WTC11 (cell line): ENCODE measurements around the gene AMIGO3. TPM values are rescaled to one million over a fixed set of nuclear protein-coding genes. Genes with fewer than 3 reads are reported as not detected.

ENCODE experiments used
- ATAC-seq: fragments of 200-7000 bp; cut with Tn5 transposase; 2 replicates; pipeline ENCODE4 v1.10.0; 2021; ENCODE audit warnings: mild to moderate bottlenecking, moderate library complexity
- CTCF ChIA-PET: fragments of 300-600 bp; sonication (Branson Sonifier 250); formaldehyde crosslinking; loops from one replicate; lab custom pipeline; 2021; ENCODE audit warnings: antibody characterized with exemption; lab: Charles Lee
- POLR2A ChIA-PET: fragments of 350-600 bp; sonication (Branson Sonifier 250); formaldehyde crosslinking; loops from one replicate; lab custom pipeline; 2021; ENCODE audit warnings: antibody characterized with exemption; lab: Charles Lee
- DNase-seq: peaks from one replicate; pipeline ENCODE4 v3.0.0; 2021; ENCODE audit warnings: low spot score
- H3K27ac Mint-ChIP-seq: 2 replicates; pipeline ENCODE4 v1.8.0; 2021; ENCODE audit warnings: mixed read lengths
- H3K27me3 Mint-ChIP-seq: 2 replicates; pipeline ENCODE4 v1.8.0; 2021; ENCODE audit warnings: low read depth, mild to moderate bottlenecking, moderate library complexity, mixed read lengths
- H3K36me3 Mint-ChIP-seq: 2 replicates; pipeline ENCODE4 v1.8.0; 2021; ENCODE audit warnings: mixed read lengths
- H3K4me1 Mint-ChIP-seq: 2 replicates; pipeline ENCODE4 v1.8.0; 2022; ENCODE audit warnings: mixed read lengths
- H3K4me3 Mint-ChIP-seq: 2 replicates; pipeline ENCODE4 v1.8.0; 2021; ENCODE audit warnings: mild to moderate bottlenecking, moderate library complexity, mixed read lengths
- H3K9me3 Mint-ChIP-seq: 2 replicates; pipeline ENCODE4 v1.8.0; 2021; ENCODE audit warnings: mixed read lengths
- CREB1 ChIP-seq: sonication (generic); formaldehyde crosslinking; IDR thresholded peaks from 2 replicates; pipeline ENCODE4 v1.8.0; 2023; ENCODE audit warnings: mild to moderate bottlenecking, missing genetic modification reagents
- EMX1 ChIP-seq: fragments of 250-450 bp; sonication (Bioruptor Pico); IDR thresholded peaks from 2 replicates; pipeline ENCODE4 v1.8.0; 2021; ENCODE audit warnings: mild to moderate bottlenecking
- ESRRA ChIP-seq: sonication (generic); formaldehyde crosslinking; IDR thresholded peaks from 2 replicates; pipeline ENCODE4 v1.8.1; 2022; ENCODE audit warnings: mild to moderate bottlenecking, missing genetic modification reagents, borderline replicate concordance
- ETV6 ChIP-seq: sonication (generic); formaldehyde crosslinking; IDR thresholded peaks from 2 replicates; pipeline ENCODE4 v1.8.1; 2022; ENCODE audit warnings: mild to moderate bottlenecking, missing genetic modification reagents
- MYBL2 ChIP-seq: sonication (generic); formaldehyde crosslinking; IDR thresholded peaks from 2 replicates; pipeline ENCODE4 v1.8.1; 2023; ENCODE audit warnings: mild to moderate bottlenecking, moderate library complexity, missing genetic modification reagents
- NFE2L1 ChIP-seq: sonication (generic); formaldehyde crosslinking; IDR thresholded peaks from 2 replicates; pipeline ENCODE4 v1.8.1; 2023; ENCODE audit warnings: missing genetic modification reagents
- NR2C2 ChIP-seq: sonication (generic); formaldehyde crosslinking; IDR thresholded peaks from 2 replicates; pipeline ENCODE4 v1.8.0; 2022; ENCODE audit warnings: mild to moderate bottlenecking, missing genetic modification reagents
- PRRX2 ChIP-seq: fragments of 250-450 bp; sonication (Bioruptor Pico); IDR thresholded peaks from 2 replicates; pipeline ENCODE4 v1.8.0; 2021; ENCODE audit warnings: mild to moderate bottlenecking
- TEAD1 ChIP-seq: sonication (generic); formaldehyde crosslinking; IDR thresholded peaks from 2 replicates; pipeline ENCODE4 v1.8.0; 2022; ENCODE audit warnings: mild to moderate bottlenecking, missing genetic modification reagents
- TP53 ChIP-seq: sonication (generic); formaldehyde crosslinking; IDR thresholded peaks from 2 replicates; pipeline ENCODE4 v1.8.1; 2023; ENCODE audit warnings: mild to moderate bottlenecking, missing genetic modification reagents
- ZNF138 ChIP-seq: sonication (generic); formaldehyde crosslinking; conservative IDR thresholded peaks from 2 replicates; pipeline ENCODE4 v1.8.1; 2022; ENCODE audit warnings: mild to moderate bottlenecking, moderate library complexity, missing genetic modification reagents
- total RNA-seq: library from RNA; stranded (reverse); gene quantifications from 3 replicates; pipeline ENCODE4 v1.2.3, GENCODE V29; 2021
- TF ChIP-seq, protein P1 (sequence below): sonication (generic); formaldehyde crosslinking; IDR thresholded peaks from 2 replicates; pipeline ENCODE4 v1.8.1; 2023; ENCODE audit warnings: mild to moderate bottlenecking, missing genetic modification reagents, borderline replicate concordance
- TF ChIP-seq, protein P2 (sequence below): sonication (generic); formaldehyde crosslinking; IDR thresholded peaks from 2 replicates; pipeline ENCODE4 v1.8.0; 2022; ENCODE audit warnings: mild to moderate bottlenecking, missing genetic modification reagents
- TF ChIP-seq, protein P3 (sequence below): sonication (generic); formaldehyde crosslinking; IDR thresholded peaks from 2 replicates; pipeline ENCODE4 v1.8.0; 2023; ENCODE audit warnings: missing genetic modification reagents, mild to moderate bottlenecking, borderline replicate concordance
- TF ChIP-seq, protein P4 (sequence below): sonication (generic); formaldehyde crosslinking; IDR thresholded peaks from 2 replicates; pipeline ENCODE4 v1.8.1; 2023; ENCODE audit warnings: mild to moderate bottlenecking, moderate library complexity, missing genetic modification reagents
- TF ChIP-seq, protein P5 (sequence below): fragments of 250-450 bp; sonication (Bioruptor Pico); IDR thresholded peaks from 2 replicates; pipeline ENCODE4 v1.9.0; 2021; ENCODE audit warnings: mild to moderate bottlenecking
- TF ChIP-seq, protein P6 (sequence below): sonication (generic); formaldehyde crosslinking; IDR thresholded peaks from 2 replicates; pipeline ENCODE4 v1.8.1; 2022; ENCODE audit warnings: mild to moderate bottlenecking, missing genetic modification reagents, moderate library complexity, borderline replicate concordance
- TF ChIP-seq, protein P7 (sequence below): sonication (generic); formaldehyde crosslinking; IDR thresholded peaks from 2 replicates; pipeline ENCODE4 v1.8.1; 2022; ENCODE audit warnings: missing genetic modification reagents, borderline replicate concordance

Gene AMIGO3
- total RNA-seq, 1 experiment from 2014 or later = 3.9 TPM

DNA sequence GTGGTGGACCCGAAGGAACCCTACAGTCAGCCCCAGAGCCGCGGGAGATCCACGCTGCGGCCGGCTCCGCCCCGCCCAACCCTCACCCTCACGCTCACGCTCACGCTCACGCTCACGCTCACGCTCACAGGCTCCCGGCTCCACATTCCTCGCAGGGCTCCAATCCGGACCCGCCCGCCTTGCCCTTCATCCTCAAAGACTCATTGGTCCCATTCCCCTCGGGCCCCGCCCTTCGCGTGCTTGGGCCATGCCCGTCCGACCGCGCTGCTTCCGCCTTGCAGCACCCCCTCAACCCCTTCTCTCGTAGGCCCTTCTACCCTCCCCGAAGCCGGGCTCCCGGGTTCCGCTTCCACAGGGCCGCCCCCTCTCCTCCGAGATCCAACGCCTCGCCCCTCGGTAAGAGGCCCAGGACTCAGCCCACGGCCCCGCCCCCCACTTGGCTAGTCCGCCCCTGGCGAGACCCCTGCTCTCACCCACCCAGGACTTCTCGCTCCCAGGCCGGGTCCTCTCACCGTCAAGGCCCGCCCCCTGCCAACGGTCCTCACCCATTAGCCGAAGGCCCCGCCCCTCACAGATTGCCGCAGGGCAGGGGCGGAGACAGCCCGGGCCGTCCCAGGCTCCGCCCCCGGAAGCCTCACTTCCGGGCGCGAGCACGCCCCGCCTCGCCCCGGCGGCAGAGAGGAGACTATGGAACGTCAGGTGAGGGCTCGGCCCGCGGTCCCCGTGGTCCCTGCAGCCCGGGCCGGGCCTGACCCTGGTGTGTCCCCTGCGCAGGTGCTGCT lies 45.6 kb downstream of the AMIGO3 start, which contains the start of gene APEH (continued):
- TF ChIP-seq ZNF138 (CRISPR knock-in tag) = no peak
- peak; percentile 77 for TF ChIP-seq TP53 (CRISPR knock-in tag)
- 0 out of 2 replicates have a peak, but pooled peaks have one; percentile 40 for TF ChIP-seq NFE2L1 (CRISPR knock-in tag)
- TF ChIP-seq ESRRA (CRISPR knock-in tag) = 0 out of 2 replicates have a peak, but pooled peaks have one; percentile 5
- TF ChIP-seq, protein P1, sequence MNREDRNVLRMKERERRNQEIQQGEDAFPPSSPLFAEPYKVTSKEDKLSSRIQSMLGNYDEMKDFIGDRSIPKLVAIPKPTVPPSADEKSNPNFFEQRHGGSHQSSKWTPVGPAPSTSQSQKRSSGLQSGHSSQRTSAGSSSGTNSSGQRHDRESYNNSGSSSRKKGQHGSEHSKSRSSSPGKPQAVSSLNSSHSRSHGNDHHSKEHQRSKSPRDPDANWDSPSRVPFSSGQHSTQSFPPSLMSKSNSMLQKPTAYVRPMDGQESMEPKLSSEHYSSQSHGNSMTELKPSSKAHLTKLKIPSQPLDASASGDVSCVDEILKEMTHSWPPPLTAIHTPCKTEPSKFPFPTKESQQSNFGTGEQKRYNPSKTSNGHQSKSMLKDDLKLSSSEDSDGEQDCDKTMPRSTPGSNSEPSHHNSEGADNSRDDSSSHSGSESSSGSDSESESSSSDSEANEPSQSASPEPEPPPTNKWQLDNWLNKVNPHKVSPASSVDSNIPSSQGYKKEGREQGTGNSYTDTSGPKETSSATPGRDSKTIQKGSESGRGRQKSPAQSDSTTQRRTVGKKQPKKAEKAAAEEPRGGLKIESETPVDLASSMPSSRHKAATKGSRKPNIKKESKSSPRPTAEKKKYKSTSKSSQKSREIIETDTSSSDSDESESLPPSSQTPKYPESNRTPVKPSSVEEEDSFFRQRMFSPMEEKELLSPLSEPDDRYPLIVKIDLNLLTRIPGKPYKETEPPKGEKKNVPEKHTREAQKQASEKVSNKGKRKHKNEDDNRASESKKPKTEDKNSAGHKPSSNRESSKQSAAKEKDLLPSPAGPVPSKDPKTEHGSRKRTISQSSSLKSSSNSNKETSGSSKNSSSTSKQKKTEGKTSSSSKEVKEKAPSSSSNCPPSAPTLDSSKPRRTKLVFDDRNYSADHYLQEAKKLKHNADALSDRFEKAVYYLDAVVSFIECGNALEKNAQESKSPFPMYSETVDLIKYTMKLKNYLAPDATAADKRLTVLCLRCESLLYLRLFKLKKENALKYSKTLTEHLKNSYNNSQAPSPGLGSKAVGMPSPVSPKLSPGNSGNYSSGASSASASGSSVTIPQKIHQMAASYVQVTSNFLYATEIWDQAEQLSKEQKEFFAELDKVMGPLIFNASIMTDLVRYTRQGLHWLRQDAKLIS (CRISPR knock-in tag) = 0 out of 2 replicates have a peak, but pooled peaks have one; percentile 55
- peak; percentile 42; the same call in 1 of the 2 replicates for TF ChIP-seq TEAD1
- TF ChIP-seq, protein P2, sequence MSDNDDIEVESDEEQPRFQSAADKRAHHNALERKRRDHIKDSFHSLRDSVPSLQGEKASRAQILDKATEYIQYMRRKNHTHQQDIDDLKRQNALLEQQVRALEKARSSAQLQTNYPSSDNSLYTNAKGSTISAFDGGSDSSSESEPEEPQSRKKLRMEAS (CRISPR knock-in tag) = peak; percentile 68
- TF ChIP-seq, protein P3, sequence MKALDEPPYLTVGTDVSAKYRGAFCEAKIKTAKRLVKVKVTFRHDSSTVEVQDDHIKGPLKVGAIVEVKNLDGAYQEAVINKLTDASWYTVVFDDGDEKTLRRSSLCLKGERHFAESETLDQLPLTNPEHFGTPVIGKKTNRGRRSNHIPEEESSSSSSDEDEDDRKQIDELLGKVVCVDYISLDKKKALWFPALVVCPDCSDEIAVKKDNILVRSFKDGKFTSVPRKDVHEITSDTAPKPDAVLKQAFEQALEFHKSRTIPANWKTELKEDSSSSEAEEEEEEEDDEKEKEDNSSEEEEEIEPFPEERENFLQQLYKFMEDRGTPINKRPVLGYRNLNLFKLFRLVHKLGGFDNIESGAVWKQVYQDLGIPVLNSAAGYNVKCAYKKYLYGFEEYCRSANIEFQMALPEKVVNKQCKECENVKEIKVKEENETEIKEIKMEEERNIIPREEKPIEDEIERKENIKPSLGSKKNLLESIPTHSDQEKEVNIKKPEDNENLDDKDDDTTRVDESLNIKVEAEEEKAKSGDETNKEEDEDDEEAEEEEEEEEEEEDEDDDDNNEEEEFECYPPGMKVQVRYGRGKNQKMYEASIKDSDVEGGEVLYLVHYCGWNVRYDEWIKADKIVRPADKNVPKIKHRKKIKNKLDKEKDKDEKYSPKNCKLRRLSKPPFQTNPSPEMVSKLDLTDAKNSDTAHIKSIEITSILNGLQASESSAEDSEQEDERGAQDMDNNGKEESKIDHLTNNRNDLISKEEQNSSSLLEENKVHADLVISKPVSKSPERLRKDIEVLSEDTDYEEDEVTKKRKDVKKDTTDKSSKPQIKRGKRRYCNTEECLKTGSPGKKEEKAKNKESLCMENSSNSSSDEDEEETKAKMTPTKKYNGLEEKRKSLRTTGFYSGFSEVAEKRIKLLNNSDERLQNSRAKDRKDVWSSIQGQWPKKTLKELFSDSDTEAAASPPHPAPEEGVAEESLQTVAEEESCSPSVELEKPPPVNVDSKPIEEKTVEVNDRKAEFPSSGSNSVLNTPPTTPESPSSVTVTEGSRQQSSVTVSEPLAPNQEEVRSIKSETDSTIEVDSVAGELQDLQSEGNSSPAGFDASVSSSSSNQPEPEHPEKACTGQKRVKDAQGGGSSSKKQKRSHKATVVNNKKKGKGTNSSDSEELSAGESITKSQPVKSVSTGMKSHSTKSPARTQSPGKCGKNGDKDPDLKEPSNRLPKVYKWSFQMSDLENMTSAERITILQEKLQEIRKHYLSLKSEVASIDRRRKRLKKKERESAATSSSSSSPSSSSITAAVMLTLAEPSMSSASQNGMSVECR (CRISPR knock-in tag) = peak; percentile 55
- TF ChIP-seq, protein P4, sequence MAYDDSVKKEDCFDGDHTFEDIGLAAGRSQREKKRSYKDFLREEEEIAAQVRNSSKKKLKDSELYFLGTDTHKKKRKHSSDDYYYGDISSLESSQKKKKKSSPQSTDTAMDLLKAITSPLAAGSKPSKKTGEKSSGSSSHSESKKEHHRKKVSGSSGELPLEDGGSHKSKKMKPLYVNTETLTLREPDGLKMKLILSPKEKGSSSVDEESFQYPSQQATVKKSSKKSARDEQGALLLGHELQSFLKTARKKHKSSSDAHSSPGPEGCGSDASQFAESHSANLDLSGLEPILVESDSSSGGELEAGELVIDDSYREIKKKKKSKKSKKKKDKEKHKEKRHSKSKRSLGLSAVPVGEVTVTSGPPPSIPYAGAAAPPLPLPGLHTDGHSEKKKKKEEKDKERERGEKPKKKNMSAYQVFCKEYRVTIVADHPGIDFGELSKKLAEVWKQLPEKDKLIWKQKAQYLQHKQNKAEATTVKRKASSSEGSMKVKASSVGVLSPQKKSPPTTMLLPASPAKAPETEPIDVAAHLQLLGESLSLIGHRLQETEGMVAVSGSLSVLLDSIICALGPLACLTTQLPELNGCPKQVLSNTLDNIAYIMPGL (CRISPR knock-in tag) = peak; percentile 94
- TF ChIP-seq PRRX2 = no peak
- no peak for TF ChIP-seq EMX1 (CRISPR knock-in tag)
- peak; percentile 39; the same call in 1 of the 2 replicates for TF ChIP-seq MYBL2 (CRISPR knock-in tag)
- TF ChIP-seq, all 79 proteins: peak for 18

DNA sequence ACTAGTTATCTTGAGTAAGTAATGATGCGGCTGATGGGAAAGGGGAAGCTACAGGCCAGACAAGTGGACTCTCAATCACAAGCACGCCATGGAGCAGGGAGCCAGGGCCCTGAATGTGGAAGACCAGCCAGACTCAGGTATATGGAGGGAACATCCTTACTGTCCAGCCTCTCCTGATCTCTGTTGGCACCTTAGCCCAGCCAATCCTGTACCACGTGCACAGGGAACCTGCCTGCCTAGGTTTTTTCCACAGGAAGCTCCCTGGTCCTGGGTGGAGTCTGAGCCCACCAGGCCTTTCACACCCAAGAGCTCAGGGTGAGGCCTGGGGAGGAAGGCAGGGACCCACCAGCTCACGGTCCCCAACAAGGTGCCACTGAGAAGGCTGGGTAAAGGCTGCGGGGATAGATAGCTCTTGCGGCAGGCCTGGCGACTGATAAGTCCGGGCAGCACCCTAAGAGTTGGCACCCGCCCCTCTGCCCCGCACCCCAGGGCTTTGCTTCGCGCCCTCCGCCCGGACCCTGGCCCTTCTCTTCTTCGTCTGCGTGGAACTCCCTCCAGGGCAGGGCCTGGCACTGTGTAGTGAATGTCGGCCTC lies 46.3 kb downstream of the AMIGO3 start:
- peak overlapping the region; percentile 81 for H3K4me3 Mint-ChIP-seq
- ATAC-seq (peak; percentile 2), DNase-seq (no peak)
- POLR2A ChIA-PET = interaction anchor here (2.8 kb wide), 1 partner anchor 133 kb away, joined by 27 read pairs; no protein-coding TSS in a partner anchor
- no peaks in the 10 kb centered on the region for H3K9me3 Mint-ChIP-seq
- no peaks in the 10 kb centered on the region for H3K27me3 Mint-ChIP-seq
- CTCF ChIA-PET = interaction anchor here (0.5 to 5.4 kb wide), 9 partner anchors 13 to 219 kb away, joined by 3 to 304 read pairs (median 4); no protein-coding TSS in a partner anchor
- peaks cover 24% of the 10 kb centered on the region for H3K4me1 Mint-ChIP-seq
- peak overlapping the region; percentile 94 for H3K27ac Mint-ChIP-seq
- H3K36me3 Mint-ChIP-seq = peaks cover 21% of the 10 kb centered on the region
- TF ChIP-seq NR2C2 (CRISPR knock-in tag) = no peak
- TF ChIP-seq, protein P5, sequence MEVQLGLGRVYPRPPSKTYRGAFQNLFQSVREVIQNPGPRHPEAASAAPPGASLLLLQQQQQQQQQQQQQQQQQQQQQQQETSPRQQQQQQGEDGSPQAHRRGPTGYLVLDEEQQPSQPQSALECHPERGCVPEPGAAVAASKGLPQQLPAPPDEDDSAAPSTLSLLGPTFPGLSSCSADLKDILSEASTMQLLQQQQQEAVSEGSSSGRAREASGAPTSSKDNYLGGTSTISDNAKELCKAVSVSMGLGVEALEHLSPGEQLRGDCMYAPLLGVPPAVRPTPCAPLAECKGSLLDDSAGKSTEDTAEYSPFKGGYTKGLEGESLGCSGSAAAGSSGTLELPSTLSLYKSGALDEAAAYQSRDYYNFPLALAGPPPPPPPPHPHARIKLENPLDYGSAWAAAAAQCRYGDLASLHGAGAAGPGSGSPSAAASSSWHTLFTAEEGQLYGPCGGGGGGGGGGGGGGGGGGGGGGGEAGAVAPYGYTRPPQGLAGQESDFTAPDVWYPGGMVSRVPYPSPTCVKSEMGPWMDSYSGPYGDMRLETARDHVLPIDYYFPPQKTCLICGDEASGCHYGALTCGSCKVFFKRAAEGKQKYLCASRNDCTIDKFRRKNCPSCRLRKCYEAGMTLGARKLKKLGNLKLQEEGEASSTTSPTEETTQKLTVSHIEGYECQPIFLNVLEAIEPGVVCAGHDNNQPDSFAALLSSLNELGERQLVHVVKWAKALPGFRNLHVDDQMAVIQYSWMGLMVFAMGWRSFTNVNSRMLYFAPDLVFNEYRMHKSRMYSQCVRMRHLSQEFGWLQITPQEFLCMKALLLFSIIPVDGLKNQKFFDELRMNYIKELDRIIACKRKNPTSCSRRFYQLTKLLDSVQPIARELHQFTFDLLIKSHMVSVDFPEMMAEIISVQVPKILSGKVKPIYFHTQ (CRISPR knock-in tag) = no peak
- TF ChIP-seq, protein P6, sequence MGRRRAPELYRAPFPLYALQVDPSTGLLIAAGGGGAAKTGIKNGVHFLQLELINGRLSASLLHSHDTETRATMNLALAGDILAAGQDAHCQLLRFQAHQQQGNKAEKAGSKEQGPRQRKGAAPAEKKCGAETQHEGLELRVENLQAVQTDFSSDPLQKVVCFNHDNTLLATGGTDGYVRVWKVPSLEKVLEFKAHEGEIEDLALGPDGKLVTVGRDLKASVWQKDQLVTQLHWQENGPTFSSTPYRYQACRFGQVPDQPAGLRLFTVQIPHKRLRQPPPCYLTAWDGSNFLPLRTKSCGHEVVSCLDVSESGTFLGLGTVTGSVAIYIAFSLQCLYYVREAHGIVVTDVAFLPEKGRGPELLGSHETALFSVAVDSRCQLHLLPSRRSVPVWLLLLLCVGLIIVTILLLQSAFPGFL (CRISPR knock-in tag) = 0 out of 2 replicates have a peak, but pooled peaks have one; percentile 60
- TF ChIP-seq, protein P7, sequence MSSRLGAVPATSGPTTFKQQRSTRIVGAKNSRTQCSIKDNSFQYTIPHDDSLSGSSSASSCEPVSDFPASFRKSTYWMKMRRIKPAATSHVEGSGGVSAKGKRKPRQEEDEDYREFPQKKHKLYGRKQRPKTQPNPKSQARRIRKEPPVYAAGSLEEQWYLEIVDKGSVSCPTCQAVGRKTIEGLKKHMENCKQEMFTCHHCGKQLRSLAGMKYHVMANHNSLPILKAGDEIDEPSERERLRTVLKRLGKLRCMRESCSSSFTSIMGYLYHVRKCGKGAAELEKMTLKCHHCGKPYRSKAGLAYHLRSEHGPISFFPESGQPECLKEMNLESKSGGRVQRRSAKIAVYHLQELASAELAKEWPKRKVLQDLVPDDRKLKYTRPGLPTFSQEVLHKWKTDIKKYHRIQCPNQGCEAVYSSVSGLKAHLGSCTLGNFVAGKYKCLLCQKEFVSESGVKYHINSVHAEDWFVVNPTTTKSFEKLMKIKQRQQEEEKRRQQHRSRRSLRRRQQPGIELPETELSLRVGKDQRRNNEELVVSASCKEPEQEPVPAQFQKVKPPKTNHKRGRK (CRISPR knock-in tag) = no peak
- no peak for TF ChIP-seq ETV6
- TF ChIP-seq CREB1 (CRISPR knock-in tag) = no peak
